Bronchial epithelial cell (primary cell): ENCODE data around the gene POLDIP2. TPM values are rescaled to one million over a fixed set of nuclear protein-coding genes. Genes with fewer than 3 reads are reported as not detected.
A peak's percentile ranks its signal among the peaks of the same experiment; 100 is the strongest.

Experiments used
- DNase-seq: peaks from one replicate; pipeline ENCODE4 v3.0.0-alpha.2; 2010; ENCODE audit warnings: low read depth
- FAIRE-seq: peaks from 2 replicates; lab custom pipeline; 2011; peaks lifted over from hg19 to GRCh38; lab: Jason Lieb, UNC
- H3K27me3 ChIP-seq: 2 replicates; pipeline ENCODE4 v1.5.1; 2011; ENCODE audit warnings: low read length; ENCODE audit not compliant: control insufficient read depth, insufficient read depth
- H3K36me3 ChIP-seq: 2 replicates; pipeline ENCODE4 v1.5.1; 2011; ENCODE audit warnings: low read length; ENCODE audit not compliant: control insufficient read depth, insufficient read depth
- H3K4me3 ChIP-seq: 2 replicates; pipeline ENCODE4 v1.5.1; 2011; ENCODE audit warnings: mild to moderate bottlenecking, low read depth, low read length, control low read depth
- total RNA-seq: library from RNA; depleted of rRNA; stranded (reverse); fragments of >200 nt; gene quantifications from 2 replicates; pipeline ENCODE4 v1.2.1, GENCODE V29; 2014
- TF ChIP-seq, protein P1 (sequence below): IDR thresholded peaks from 2 replicates; pipeline ENCODE4 v1.5.1; 2011; ENCODE audit warnings: mild to moderate bottlenecking, moderate library complexity, low read length, control low read depth, inconsistent platforms; ENCODE audit not compliant: insufficient read depth, severe bottlenecking

Gene POLDIP2
- total RNA-seq, 1 donor from 2014 or later: 59.8 TPM

DNA sequence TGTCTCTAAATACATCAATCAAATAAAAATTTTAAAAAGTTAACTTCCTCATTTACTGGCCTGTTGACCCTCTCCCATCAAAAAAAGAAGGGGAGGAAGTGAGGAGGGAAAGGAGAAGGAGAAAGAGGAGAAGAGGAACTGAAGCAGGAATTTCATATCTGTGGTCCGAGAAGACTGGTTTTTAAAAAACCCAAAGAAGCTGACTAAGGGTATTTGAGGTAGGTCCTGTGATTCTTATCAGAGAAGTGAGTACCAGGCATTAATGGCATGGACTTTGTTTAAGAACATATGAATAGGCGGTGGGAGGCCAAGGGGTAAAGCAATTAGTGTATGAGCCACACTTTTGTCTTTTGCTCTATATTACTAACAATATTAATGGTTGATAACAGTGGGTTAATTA is 46.7 kb upstream of the POLDIP2 start:
- no peak for FAIRE-seq
- TF ChIP-seq, protein P1, sequence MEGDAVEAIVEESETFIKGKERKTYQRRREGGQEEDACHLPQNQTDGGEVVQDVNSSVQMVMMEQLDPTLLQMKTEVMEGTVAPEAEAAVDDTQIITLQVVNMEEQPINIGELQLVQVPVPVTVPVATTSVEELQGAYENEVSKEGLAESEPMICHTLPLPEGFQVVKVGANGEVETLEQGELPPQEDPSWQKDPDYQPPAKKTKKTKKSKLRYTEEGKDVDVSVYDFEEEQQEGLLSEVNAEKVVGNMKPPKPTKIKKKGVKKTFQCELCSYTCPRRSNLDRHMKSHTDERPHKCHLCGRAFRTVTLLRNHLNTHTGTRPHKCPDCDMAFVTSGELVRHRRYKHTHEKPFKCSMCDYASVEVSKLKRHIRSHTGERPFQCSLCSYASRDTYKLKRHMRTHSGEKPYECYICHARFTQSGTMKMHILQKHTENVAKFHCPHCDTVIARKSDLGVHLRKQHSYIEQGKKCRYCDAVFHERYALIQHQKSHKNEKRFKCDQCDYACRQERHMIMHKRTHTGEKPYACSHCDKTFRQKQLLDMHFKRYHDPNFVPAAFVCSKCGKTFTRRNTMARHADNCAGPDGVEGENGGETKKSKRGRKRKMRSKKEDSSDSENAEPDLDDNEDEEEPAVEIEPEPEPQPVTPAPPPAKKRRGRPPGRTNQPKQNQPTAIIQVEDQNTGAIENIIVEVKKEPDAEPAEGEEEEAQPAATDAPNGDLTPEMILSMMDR: no peak

DNA sequence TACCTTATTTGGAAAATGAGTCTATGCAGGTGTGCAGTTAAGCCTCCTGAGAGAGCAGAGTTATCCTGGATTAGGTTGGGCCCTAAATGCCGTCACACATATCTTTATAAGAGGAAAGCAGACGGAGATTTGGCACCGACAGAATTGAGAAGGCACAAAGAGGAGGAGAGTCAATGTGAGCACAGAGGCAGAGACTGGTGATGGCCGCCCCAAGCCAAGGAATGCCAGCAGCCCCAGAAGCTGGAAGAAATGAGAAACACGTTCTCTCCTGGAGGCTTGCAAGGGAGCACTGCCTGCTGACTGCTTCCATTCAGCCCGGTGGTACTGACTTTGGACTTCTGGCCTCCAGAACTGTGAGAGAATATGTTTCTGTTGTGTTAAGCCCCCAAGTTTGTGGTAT is 45.5 kb upstream of the POLDIP2 start:
- H3K27me3 ChIP-seq: no peaks in the 10 kb centered on the region
- H3K4me3 ChIP-seq: no peak overlapping the region
- TF ChIP-seq, protein P1: no peak
- DNase-seq (no peak), FAIRE-seq (no peak)
- peaks cover 5% of the 10 kb centered on the region for H3K36me3 ChIP-seq

More for the DNA sequence above, 46.7 kb upstream of the POLDIP2 start:
- Histone ChIP-seq H3K27me3 (no peaks in the 10 kb centered on the region), H3K4me3 (no peak overlapping the region), H3K36me3 (peaks cover 4% of the 10 kb centered on the region)
- no peak for DNase-seq

DNA sequence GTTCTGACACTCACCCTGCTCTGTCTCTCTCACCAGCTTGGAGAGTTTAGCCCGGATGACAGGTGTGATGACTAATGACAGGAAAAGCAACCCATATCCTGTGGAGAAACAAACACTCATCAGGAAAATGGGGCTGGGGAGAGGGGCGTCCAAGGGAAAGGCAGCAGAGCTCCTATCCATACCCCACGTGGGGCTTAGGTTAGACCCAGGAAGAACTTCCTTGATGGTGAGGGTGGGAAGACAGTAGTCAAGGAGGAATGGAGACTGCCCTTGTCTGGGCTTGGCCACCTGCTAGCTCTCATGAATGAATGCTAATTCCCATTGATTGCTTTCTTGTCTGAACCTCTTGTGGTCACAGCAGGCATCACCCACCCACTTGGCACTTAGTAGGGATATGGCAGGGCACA is 44.9 kb upstream of the POLDIP2 start:
- Histone ChIP-seq H3K4me3 (no peak overlapping the region), H3K36me3 (peaks cover 5% of the 10 kb centered on the region), H3K27me3 (no peaks in the 10 kb centered on the region)
- no peak for FAIRE-seq
- peak; percentile 55 for DNase-seq
- TF ChIP-seq, protein P1: no peak

DNA sequence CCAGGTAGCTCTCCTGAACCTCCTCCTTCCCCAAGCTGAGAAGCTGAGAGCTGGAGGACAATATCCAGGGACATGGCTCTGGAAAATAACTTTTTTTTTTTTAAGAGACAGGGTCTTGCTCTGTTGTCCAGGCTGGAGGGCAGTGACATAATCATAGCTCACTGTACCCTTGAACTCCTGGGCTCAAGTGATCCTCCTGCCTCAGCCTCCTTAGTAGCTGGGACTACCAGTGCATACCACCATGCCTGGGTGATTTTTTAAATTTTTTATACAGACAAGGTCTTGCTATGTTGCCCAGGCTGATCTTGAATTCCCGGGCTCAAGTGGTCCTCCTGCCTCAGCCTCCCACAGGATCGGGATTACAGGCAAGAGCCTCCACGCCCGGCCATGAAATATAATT is 42.5 kb upstream of the POLDIP2 start:
- no peak for FAIRE-seq
- TF ChIP-seq, protein P1: no peak
- Histone ChIP-seq H3K4me3 (no peak overlapping the region), H3K36me3 (peaks cover 5% of the 10 kb centered on the region), H3K27me3 (no peaks in the 10 kb centered on the region)
- DNase-seq: no peak

DNA sequence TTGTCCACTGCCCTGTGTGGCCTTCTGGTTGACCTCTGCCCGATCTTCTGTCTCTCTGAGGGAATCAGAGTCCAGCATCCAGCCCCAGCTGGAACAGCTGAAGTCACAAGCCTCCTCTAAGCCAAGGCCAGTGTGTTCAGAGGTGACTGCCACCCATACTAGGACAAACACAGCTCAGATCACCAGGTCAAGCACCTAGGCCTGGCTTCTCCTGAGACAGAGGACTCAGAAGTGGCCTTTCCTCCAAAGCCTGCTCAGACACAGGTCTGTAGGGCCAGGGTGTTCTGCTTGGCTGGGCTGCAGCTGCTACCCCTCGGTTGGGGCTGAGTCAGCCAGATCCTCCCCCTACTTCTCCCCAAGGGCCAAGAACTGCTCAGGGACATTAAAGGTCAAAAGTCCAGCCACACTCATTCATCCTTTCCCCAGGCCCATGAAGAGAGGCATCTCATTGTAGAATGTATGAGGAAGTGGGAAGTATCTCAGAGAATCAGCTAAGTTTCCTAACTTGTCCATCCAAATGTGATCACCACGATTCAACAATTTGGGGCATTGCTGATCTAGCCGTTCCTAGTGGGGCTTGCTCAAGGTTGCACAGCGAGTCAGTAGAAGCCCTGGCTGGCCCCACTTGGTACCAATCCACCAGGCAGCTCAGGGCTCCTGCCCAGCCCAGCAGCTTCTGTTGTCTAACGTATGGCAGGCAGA is 41.1 kb upstream of the POLDIP2 start:
- DNase-seq (no peak), FAIRE-seq (no peak)
- Histone ChIP-seq H3K4me3 (no peak overlapping the region), H3K27me3 (no peaks in the 10 kb centered on the region), H3K36me3 (peaks cover 3% of the 10 kb centered on the region)
- TF ChIP-seq, protein P1: no peak
